GM23338 (cell line): ENCODE measurements around the gene KIF18A. TPM values are rescaled to one million over a fixed set of nuclear protein-coding genes. Genes with fewer than 3 reads are reported as not detected.

Experiments
- ATAC-seq: fragments of 200-7000 bp; cut with Tn5 transposase; 3 replicates; pipeline ENCODE4 v1.9.1; 2020
- DNase-seq: peaks from one replicate; pipeline ENCODE4 v3.0.0-alpha.2; 2015; ENCODE audit warnings: low spot score
- H2AFZ ChIP-seq: fragments of 200-600 bp; sonication (generic); 2 replicates; pipeline ENCODE4 v1.8.0; 2016; ENCODE audit warnings: antibody characterized with exemption, mild to moderate bottlenecking, moderate library complexity
- H3F3A ChIP-seq: fragments of 200-600 bp; sonication (generic); replicated peaks from 2 replicates; pipeline ENCODE4 v1.8.0; 2017; ENCODE audit warnings: antibody characterized with exemption, mixed run types, low read depth
- H3K27ac ChIP-seq: fragments of 200-600 bp; sonication (generic); 2 replicates; pipeline ENCODE4 v1.6.1; 2016; ENCODE audit warnings: low read depth
- H3K27me3 ChIP-seq: fragments of 200-600 bp; sonication (generic); 2 replicates; pipeline ENCODE4 v1.8.0; 2016; ENCODE audit warnings: mild to moderate bottlenecking, mixed run types, moderate library complexity; ENCODE audit not compliant: insufficient read depth
- H3K36me3 ChIP-seq: fragments of 200-600 bp; sonication (generic); 2 replicates; pipeline ENCODE4 v1.8.0; 2016; ENCODE audit warnings: mild to moderate bottlenecking; ENCODE audit not compliant: insufficient read depth
- H3K4me1 ChIP-seq: fragments of 200-600 bp; sonication (generic); 2 replicates; pipeline ENCODE4 v1.8.0; 2016; ENCODE audit warnings: mild to moderate bottlenecking, moderate library complexity; ENCODE audit not compliant: insufficient read depth
- H3K4me2 ChIP-seq: fragments of 200-600 bp; sonication (generic); 2 replicates; pipeline ENCODE4 v1.7.1; 2017; ENCODE audit warnings: mixed run types
- H3K4me3 ChIP-seq: fragments of 200-600 bp; sonication (generic); 2 replicates; pipeline ENCODE4 v1.6.1; 2016; ENCODE audit warnings: mixed run types
- H3K79me2 ChIP-seq: fragments of 200-600 bp; sonication (generic); replicated peaks from 2 replicates; pipeline ENCODE4 v1.8.0; 2017; ENCODE audit warnings: mild to moderate bottlenecking; ENCODE audit not compliant: insufficient read depth
- H3K9me2 ChIP-seq: fragments of 200-600 bp; sonication (generic); 2 replicates; pipeline ENCODE4 v1.8.0; 2017; ENCODE audit not compliant: insufficient read depth
- H4K20me1 ChIP-seq: fragments of 200-600 bp; sonication (generic); replicated peaks from 2 replicates; pipeline ENCODE4 v1.8.0; 2017; ENCODE audit warnings: mild to moderate bottlenecking; ENCODE audit not compliant: insufficient read depth
- H3K27ac Mint-ChIP-seq: 2 replicates; pipeline ENCODE4 v1.8.0; 2020; ENCODE audit warnings: inconsistent platforms, mild to moderate bottlenecking, moderate library complexity, mixed read lengths
- H3K27me3 Mint-ChIP-seq: 3 replicates; pipeline ENCODE4 v1.8.0; 2022; ENCODE audit warnings: low read depth, mild to moderate bottlenecking, moderate library complexity, mixed read lengths, inconsistent platforms; ENCODE audit not compliant: insufficient read depth, poor library complexity
- H3K36me3 Mint-ChIP-seq: 3 replicates; pipeline ENCODE4 v1.8.0; 2021; ENCODE audit warnings: low read depth, mild to moderate bottlenecking, inconsistent platforms, moderate library complexity, mixed read lengths
- H3K4me1 Mint-ChIP-seq: 3 replicates; pipeline ENCODE4 v1.8.0; 2020; ENCODE audit warnings: mild to moderate bottlenecking, inconsistent platforms, mixed read lengths
- H3K4me3 Mint-ChIP-seq: 3 replicates; pipeline ENCODE4 v1.8.0; 2021; ENCODE audit warnings: moderate library complexity, mild to moderate bottlenecking, inconsistent platforms, mixed read lengths
- H3K9me3 Mint-ChIP-seq: 3 replicates; pipeline ENCODE4 v1.8.0; 2020; ENCODE audit warnings: moderate library complexity, mild to moderate bottlenecking, inconsistent platforms, mixed read lengths
- CREB1 ChIP-seq: fragments of 250-450 bp; sonication (Bioruptor Pico); IDR thresholded peaks from 2 replicates; pipeline ENCODE4 v1.5.0; 2020; ENCODE audit warnings: low read depth, mild to moderate bottlenecking, moderate library complexity
- EZH2 ChIP-seq: fragments of 200-600 bp; sonication (generic); IDR thresholded peaks from one replicate; pipeline ENCODE4 v1.8.0; 2017; ENCODE audit warnings: antibody characterized with exemption, mild to moderate bottlenecking, low read depth; ENCODE audit not compliant: unreplicated experiment
- EZH2phosphoT487 ChIP-seq: fragments of 200-600 bp; sonication (generic); IDR thresholded peaks from one replicate; pipeline ENCODE4 v1.8.1; 2018; ENCODE audit warnings: antibody characterized with exemption; ENCODE audit not compliant: unreplicated experiment
- JUNB ChIP-seq: IDR thresholded peaks from one replicate; pipeline ENCODE4 v1.6.1; 2016; ENCODE audit warnings: antibody characterized with exemption; ENCODE audit not compliant: unreplicated experiment
- NANOG ChIP-seq: IDR thresholded peaks from 2 replicates; pipeline ENCODE4 v1.6.1; 2016; ENCODE audit warnings: antibody characterized with exemption, borderline replicate concordance
- POLR2AphosphoS5 ChIP-seq: IDR thresholded peaks from 2 replicates; pipeline ENCODE4 v1.6.1; 2016; ENCODE audit warnings: antibody characterized with exemption, low read depth
- REST ChIP-seq: IDR thresholded peaks from one replicate; pipeline ENCODE4 v1.6.1; 2018; ENCODE audit warnings: antibody characterized with exemption; ENCODE audit not compliant: unreplicated experiment
- STAT1 ChIP-seq: IDR thresholded peaks from one replicate; pipeline ENCODE4 v1.6.1; 2016; ENCODE audit warnings: antibody characterized with exemption; ENCODE audit not compliant: unreplicated experiment
- ZNF114 ChIP-seq: fragments of 250-450 bp; sonication (Bioruptor Pico); IDR thresholded peaks from 2 replicates; pipeline ENCODE4 v1.5.0; 2020; ENCODE audit warnings: mild to moderate bottlenecking, moderate library complexity
- ZNF331 ChIP-seq: fragments of 250-450 bp; sonication (Bioruptor Pico); IDR thresholded peaks from 2 replicates; pipeline ENCODE4 v1.5.0; 2020; ENCODE audit warnings: low read depth, mild to moderate bottlenecking, moderate library complexity
- polyA plus RNA-seq: library from polyadenylated mRNA; unstranded; fragments of >200 nt; fragmentation: Nextera tagmentation; extraction: Ambion mirVana; gene quantifications from 2 replicates; pipeline ENCODE4 v1.2.1, GENCODE V29; 2016
- total RNA-seq: library from RNA; depleted of rRNA; stranded (reverse); fragments of >200 nt; shearing (Covaris generic); gene quantifications from 2 replicates; pipeline ENCODE4 v1.2.3, GENCODE V29; 2014
- TF ChIP-seq, protein P1 (sequence below): fragments of 250-450 bp; sonication (Bioruptor Pico); IDR thresholded peaks from 2 replicates; pipeline ENCODE4 v1.5.0; 2020; ENCODE audit warnings: mild to moderate bottlenecking, moderate library complexity
- TF ChIP-seq, protein P2 (sequence below): IDR thresholded peaks from 2 replicates; pipeline ENCODE4 v1.6.1; 2016; ENCODE audit warnings: antibody characterized with exemption
- TF ChIP-seq, protein P3 (sequence below), 2 experiments: fragments of 200-600 bp in 1 of 2; sonication (generic) in 1 of 2; conservative IDR thresholded peaks; 2 replicates each; pipeline versions ENCODE4 v1.5.1 to v1.6.1; 2016 to 2017; ENCODE audit warnings: antibody characterized with exemption in 2 of 2, low read depth in 2 of 2, mild to moderate bottlenecking in 2 of 2, moderate library complexity in 1 of 2

KIF18A gene
- total and polyA plus RNA-seq, 2 experiments from 2014 or later, result 22.2 to 26.5 TPM

- no peak for ATAC-seq
- H3K4me3 ChIP-seq, result no peak overlapping the region
- no peaks in the 10 kb centered on the region for H3K9me3 Mint-ChIP-seq
- H3F3A ChIP-seq, result no peaks in the 10 kb centered on the region
- H3K4me2 ChIP-seq, result no peak overlapping the region
- H3K79me2 ChIP-seq, result no peaks in the 10 kb centered on the region
- H3K9me2 ChIP-seq, result no peaks in the 10 kb centered on the region
- H3K36me3 ChIP-seq, result peaks cover 6% of the 10 kb centered on the region
- no peak for TF ChIP-seq REST
- TF ChIP-seq EZH2, result no peak
- TF ChIP-seq, protein P1, sequence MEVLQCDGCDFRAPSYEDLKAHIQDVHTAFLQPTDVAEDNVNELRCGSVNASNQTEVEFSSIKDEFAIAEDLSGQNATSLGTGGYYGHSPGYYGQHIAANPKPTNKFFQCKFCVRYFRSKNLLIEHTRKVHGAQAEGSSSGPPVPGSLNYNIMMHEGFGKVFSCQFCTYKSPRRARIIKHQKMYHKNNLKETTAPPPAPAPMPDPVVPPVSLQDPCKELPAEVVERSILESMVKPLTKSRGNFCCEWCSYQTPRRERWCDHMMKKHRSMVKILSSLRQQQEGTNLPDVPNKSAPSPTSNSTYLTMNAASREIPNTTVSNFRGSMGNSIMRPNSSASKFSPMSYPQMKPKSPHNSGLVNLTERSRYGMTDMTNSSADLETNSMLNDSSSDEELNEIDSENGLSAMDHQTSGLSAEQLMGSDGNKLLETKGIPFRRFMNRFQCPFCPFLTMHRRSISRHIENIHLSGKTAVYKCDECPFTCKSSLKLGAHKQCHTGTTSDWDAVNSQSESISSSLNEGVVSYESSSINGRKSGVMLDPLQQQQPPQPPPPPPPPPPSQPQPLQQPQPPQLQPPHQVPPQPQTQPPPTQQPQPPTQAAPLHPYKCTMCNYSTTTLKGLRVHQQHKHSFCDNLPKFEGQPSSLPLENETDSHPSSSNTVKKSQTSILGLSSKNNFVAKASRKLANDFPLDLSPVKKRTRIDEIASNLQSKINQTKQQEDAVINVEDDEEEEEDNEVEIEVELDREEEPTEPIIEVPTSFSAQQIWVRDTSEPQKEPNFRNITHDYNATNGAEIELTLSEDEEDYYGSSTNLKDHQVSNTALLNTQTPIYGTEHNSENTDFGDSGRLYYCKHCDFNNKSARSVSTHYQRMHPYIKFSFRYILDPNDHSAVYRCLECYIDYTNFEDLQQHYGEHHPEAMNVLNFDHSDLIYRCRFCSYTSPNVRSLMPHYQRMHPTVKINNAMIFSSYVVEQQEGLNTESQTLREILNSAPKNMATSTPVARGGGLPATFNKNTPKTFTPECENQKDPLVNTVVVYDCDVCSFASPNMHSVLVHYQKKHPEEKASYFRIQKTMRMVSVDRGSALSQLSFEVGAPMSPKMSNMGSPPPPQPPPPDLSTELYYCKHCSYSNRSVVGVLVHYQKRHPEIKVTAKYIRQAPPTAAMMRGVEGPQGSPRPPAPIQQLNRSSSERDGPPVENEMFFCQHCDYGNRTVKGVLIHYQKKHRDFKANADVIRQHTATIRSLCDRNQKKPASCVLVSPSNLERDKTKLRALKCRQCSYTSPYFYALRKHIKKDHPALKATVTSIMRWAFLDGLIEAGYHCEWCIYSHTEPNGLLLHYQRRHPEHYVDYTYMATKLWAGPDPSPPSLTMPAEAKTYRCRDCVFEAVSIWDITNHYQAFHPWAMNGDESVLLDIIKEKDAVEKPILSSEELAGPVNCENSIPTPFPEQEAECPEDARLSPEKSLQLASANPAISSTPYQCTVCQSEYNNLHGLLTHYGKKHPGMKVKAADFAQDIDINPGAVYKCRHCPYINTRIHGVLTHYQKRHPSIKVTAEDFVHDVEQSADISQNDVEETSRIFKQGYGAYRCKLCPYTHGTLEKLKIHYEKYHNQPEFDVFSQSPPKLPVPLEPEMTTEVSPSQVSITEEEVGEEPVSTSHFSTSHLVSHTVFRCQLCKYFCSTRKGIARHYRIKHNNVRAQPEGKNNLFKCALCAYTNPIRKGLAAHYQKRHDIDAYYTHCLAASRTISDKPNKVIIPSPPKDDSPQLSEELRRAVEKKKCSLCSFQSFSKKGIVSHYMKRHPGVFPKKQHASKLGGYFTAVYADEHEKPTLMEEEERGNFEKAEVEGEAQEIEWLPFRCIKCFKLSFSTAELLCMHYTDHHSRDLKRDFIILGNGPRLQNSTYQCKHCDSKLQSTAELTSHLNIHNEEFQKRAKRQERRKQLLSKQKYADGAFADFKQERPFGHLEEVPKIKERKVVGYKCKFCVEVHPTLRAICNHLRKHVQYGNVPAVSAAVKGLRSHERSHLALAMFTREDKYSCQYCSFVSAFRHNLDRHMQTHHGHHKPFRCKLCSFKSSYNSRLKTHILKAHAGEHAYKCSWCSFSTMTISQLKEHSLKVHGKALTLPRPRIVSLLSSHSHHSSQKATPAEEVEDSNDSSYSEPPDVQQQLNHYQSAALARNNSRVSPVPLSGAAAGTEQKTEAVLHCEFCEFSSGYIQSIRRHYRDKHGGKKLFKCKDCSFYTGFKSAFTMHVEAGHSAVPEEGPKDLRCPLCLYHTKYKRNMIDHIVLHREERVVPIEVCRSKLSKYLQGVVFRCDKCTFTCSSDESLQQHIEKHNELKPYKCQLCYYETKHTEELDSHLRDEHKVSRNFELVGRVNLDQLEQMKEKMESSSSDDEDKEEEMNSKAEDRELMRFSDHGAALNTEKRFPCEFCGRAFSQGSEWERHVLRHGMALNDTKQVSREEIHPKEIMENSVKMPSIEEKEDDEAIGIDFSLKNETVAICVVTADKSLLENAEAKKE (CRISPR knock-in tag), result no peak
- TF ChIP-seq, protein P2, sequence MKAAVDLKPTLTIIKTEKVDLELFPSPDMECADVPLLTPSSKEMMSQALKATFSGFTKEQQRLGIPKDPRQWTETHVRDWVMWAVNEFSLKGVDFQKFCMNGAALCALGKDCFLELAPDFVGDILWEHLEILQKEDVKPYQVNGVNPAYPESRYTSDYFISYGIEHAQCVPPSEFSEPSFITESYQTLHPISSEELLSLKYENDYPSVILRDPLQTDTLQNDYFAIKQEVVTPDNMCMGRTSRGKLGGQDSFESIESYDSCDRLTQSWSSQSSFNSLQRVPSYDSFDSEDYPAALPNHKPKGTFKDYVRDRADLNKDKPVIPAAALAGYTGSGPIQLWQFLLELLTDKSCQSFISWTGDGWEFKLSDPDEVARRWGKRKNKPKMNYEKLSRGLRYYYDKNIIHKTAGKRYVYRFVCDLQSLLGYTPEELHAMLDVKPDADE, result no peak
- no peak for TF ChIP-seq EZH2phosphoT487
- TF ChIP-seq POLR2AphosphoS5, result no peak
- TF ChIP-seq ZNF331 (CRISPR knock-in tag), result no peak
- TF ChIP-seq, protein P3, sequence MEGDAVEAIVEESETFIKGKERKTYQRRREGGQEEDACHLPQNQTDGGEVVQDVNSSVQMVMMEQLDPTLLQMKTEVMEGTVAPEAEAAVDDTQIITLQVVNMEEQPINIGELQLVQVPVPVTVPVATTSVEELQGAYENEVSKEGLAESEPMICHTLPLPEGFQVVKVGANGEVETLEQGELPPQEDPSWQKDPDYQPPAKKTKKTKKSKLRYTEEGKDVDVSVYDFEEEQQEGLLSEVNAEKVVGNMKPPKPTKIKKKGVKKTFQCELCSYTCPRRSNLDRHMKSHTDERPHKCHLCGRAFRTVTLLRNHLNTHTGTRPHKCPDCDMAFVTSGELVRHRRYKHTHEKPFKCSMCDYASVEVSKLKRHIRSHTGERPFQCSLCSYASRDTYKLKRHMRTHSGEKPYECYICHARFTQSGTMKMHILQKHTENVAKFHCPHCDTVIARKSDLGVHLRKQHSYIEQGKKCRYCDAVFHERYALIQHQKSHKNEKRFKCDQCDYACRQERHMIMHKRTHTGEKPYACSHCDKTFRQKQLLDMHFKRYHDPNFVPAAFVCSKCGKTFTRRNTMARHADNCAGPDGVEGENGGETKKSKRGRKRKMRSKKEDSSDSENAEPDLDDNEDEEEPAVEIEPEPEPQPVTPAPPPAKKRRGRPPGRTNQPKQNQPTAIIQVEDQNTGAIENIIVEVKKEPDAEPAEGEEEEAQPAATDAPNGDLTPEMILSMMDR (conservative IDR thresholded peaks at IDR 0.05; ENCODE audit: low read depth in 2 of 2), result no peak
- TF ChIP-seq ZNF114 (CRISPR knock-in tag), result no peak
- TF ChIP-seq STAT1, result no peak
- TF ChIP-seq NANOG, result no peak
- no peak for TF ChIP-seq JUNB
- no peak for TF ChIP-seq CREB1 (CRISPR knock-in tag)
- no peak overlapping the region for H3K4me3 Mint-ChIP-seq
- no peaks in the 10 kb centered on the region for H3K27me3 Mint-ChIP-seq
- peaks cover 7% of the 10 kb centered on the region; the same call in 1 of the 3 replicates for H3K36me3 Mint-ChIP-seq
- no peak overlapping the region for H2AFZ ChIP-seq
- H3K27ac Mint-ChIP-seq, result no peak overlapping the region
- no peaks in the 10 kb centered on the region for H3K27me3 ChIP-seq
- H3K4me1 ChIP-seq, result no peaks in the 10 kb centered on the region
- no peaks in the 10 kb centered on the region for H4K20me1 ChIP-seq
- H3K4me1 Mint-ChIP-seq, result no peaks in the 10 kb centered on the region
- no peak overlapping the region for H3K27ac ChIP-seq
- no peak for DNase-seq
These were observed 36.7 kb downstream of the KIF18A start for GRCh38 chr11:28071305-28071704.
